GM18517 (cell line): ENCODE measurements around the gene CNTD1.
"Not testable (repeated sequence)": the region's sequence is repeated elsewhere in the genome, so short reads cannot be mapped to it uniquely, and the experiment has no call there.

Source experiments
- ATAC-seq: cut with Tn5 transposase; IDR thresholded peaks from one replicate; pipeline ENCODE4 v1.9.1; 2021; ENCODE audit warnings: mild to moderate bottlenecking, moderate library complexity; ENCODE audit not compliant: unreplicated experiment

Gene CNTD1

GRCh38 chr17:42844761-42845555 lies 46.3 kb downstream of the CNTD1 start:
- no peak for ATAC-seq

GRCh38 chr17:42845556-42845917 lies 46.9 kb downstream of the CNTD1 start:
- no peak for ATAC-seq

- ATAC-seq = no peak
These were observed 47.4 kb downstream of the CNTD1 start for GRCh38 chr17:42845918-42846593.

GRCh38 chr17:42846594-42847280 lies 48.1 kb downstream of the CNTD1 start:
- ATAC-seq = no peak

- ATAC-seq = no peak
These were observed 49.4 kb downstream of the CNTD1 start for GRCh38 chr17:42848093-42848492.

GRCh38 chr17:42849031-42849430 lies 50.4 kb downstream of the CNTD1 start:
- ATAC-seq = no peak

- ATAC-seq = no peak
These were observed 51.0 kb downstream of the CNTD1 start for GRCh38 chr17:42849451-42850181.

GRCh38 chr17:42850954-42851353 lies 52.3 kb downstream of the CNTD1 start, which contains the start of gene AOC3:
Gene AOC3 (plus strand): TSS chr17:42851199. CDS start chr17:42851344, 145 bp downstream.
- no peak for ATAC-seq

GRCh38 chr17:42851371-42852240 lies 52.9 kb downstream of the CNTD1 start:
- ATAC-seq = not testable (repeated sequence)

GRCh38 chr17:42852351-42852750 lies 53.7 kb downstream of the CNTD1 start:
- ATAC-seq = no peak

- ATAC-seq = no peak
These were observed 54.3 kb downstream of the CNTD1 start for GRCh38 chr17:42853004-42853403.

GRCh38 chr17:42853597-42853967 lies 54.9 kb downstream of the CNTD1 start:
- ATAC-seq = no peak

GRCh38 chr17:42853968-42854790 lies 55.5 kb downstream of the CNTD1 start:
- ATAC-seq = no peak

- no peak for ATAC-seq
These were observed 56.5 kb downstream of the CNTD1 start for GRCh38 chr17:42855048-42855596.

- not testable (repeated sequence) for ATAC-seq
These were observed 57.4 kb downstream of the CNTD1 start for GRCh38 chr17:42856093-42856492.

GRCh38 chr17:42856516-42856915 lies 57.9 kb downstream of the CNTD1 start:
- ATAC-seq = not testable (repeated sequence)

- ATAC-seq = no peak
These were observed 58.7 kb downstream of the CNTD1 start for GRCh38 chr17:42857389-42857788.
